CD4-positive, CD25-positive, alpha-beta regulatory T cell (primary cell): ENCODE results near the gene LAMB2. TPM values are rescaled to one million over a fixed set of nuclear protein-coding genes. Genes with fewer than 3 reads are reported as not detected.

Experiments used
- ATAC-seq, 2 donors: fragments of 150-1000 bp; cut with Tn5 transposase; one replicate each; pipeline ENCODE4 v1.10.0; 2021; ENCODE audit warnings: low read depth in 2 of 2, moderate number of reproducible peaks in 2 of 2, moderate library complexity in 1 of 2
- DNase-seq, 3 donors: peaks; one replicate each; pipeline versions ENCODE4 v3.0.0 to v3.0.0-alpha.2; 2012 to 2022; ENCODE audit warnings: mixed read lengths in 1 of 3
- H3K27ac ChIP-seq: one replicate; pipeline ENCODE4 v1.7.0; 2013; ENCODE audit warnings: mild to moderate bottlenecking, low read length; ENCODE audit not compliant: insufficient read depth, poor library complexity, severe bottlenecking
- H3K27me3 ChIP-seq: one replicate; pipeline ENCODE4 v1.7.0; 2013; ENCODE audit warnings: low read length; ENCODE audit not compliant: control insufficient read depth, insufficient read depth
- H3K36me3 ChIP-seq: one replicate; pipeline ENCODE4 v1.7.0; 2013; ENCODE audit warnings: mild to moderate bottlenecking, low read length, moderate library complexity; ENCODE audit not compliant: control insufficient read depth, insufficient read depth
- H3K4me1 ChIP-seq: 2 replicates; pipeline ENCODE4 v1.7.0; 2013; ENCODE audit warnings: mild to moderate bottlenecking, low read length; ENCODE audit not compliant: insufficient read depth, control insufficient read depth, poor library complexity, severe bottlenecking
- H3K4me3 ChIP-seq: one replicate; pipeline ENCODE4 v1.7.0; 2013; ENCODE audit warnings: low read depth, mild to moderate bottlenecking, low read length, moderate library complexity
- H3K9me3 ChIP-seq, 2 experiments: 1 replicate in 1 of 2; 2 replicates in 1 of 2; pipeline ENCODE4 v1.7.0; 2013; ENCODE audit warnings: low read length in 2 of 2, mild to moderate bottlenecking in 1 of 2, moderate library complexity in 1 of 2; ENCODE audit not compliant: control insufficient read depth in 2 of 2
- H3K27ac Mint-ChIP-seq, 3 donors: one replicate each; pipeline ENCODE4 v1.8.0; 2020 to 2022; ENCODE audit warnings: mild to moderate bottlenecking in 3 of 3, mixed read lengths in 3 of 3, moderate library complexity in 2 of 3
- H3K27me3 Mint-ChIP-seq: one replicate; pipeline ENCODE4 v1.8.0; 2022; ENCODE audit warnings: mild to moderate bottlenecking, mixed read lengths
- H3K36me3 Mint-ChIP-seq: one replicate; pipeline ENCODE4 v1.8.0; 2020; ENCODE audit warnings: mixed read lengths
- H3K4me1 Mint-ChIP-seq, 4 donors: one replicate each; pipeline ENCODE4 v1.8.0; 2020 to 2022; ENCODE audit warnings: mixed read lengths in 4 of 4, mild to moderate bottlenecking in 1 of 4
- H3K4me3 Mint-ChIP-seq, 4 donors: one replicate each; pipeline ENCODE4 v1.8.0; 2020 to 2022; ENCODE audit warnings: mild to moderate bottlenecking in 4 of 4, mixed read lengths in 4 of 4, moderate library complexity in 3 of 4
- H3K9me3 Mint-ChIP-seq, 7 donors: one replicate each; pipeline ENCODE4 v1.8.0; 2020 to 2022; ENCODE audit warnings: mixed read lengths in 7 of 7, mild to moderate bottlenecking in 3 of 7, moderate library complexity in 2 of 7
- polyA plus RNA-seq, 4 donors: library from polyadenylated mRNA; unstranded; fragments of 300-500 nt; fragmentation: Illumina TruSeq; gene quantifications; one replicate each; pipeline ENCODE4 v1.2.3, GENCODE V29; 2021
- total RNA-seq: library from RNA; stranded (reverse); gene quantifications from one replicate; pipeline ENCODE4 v1.2.3, GENCODE V29; 2022

Gene LAMB2
- total and polyA plus RNA-seq, 5 donors from 2014 or later: 0.57 to 1.4 TPM; not detected in 3

GRCh38 chr3:49173116-49173791, 40.4 kb upstream of the LAMB2 start:
- Mint-ChIP-seq H3K27me3 (peaks cover 25% of the 10 kb centered on the region), H3K27ac (no peak overlapping the region), H3K4me3 (no peak overlapping the region), H3K4me1 (peaks cover 0 to 11% (median 7%) of the 10 kb centered on the region in 4 donors), H3K36me3 (no peaks in the 10 kb centered on the region), H3K9me3 (peaks cover 0 to 2% (median 0%) of the 10 kb centered on the region in 7 donors)
- Histone ChIP-seq H3K4me1 (peaks cover 15% of the 10 kb centered on the region), H3K36me3 (no peaks in the 10 kb centered on the region), H3K4me3 (no peak overlapping the region), H3K9me3 (no peaks in the 10 kb centered on the region), H3K27ac (no peak overlapping the region), H3K27me3 (no peaks in the 10 kb centered on the region)
- DNase-seq: no peak
- ATAC-seq: no peak

- DNase-seq: no peak
- Mint-ChIP-seq H3K4me1 (peaks cover 0 to 11% (median 7%) of the 10 kb centered on the region in 4 donors), H3K4me3 (peak overlapping the region in 3 of 4 donors; percentile 53 to 58 (median 58)), H3K27ac (no peak overlapping the region), H3K36me3 (no peaks in the 10 kb centered on the region), H3K27me3 (peaks cover 21% of the 10 kb centered on the region), H3K9me3 (peaks cover 0 to 2% (median 0%) of the 10 kb centered on the region in 7 donors)
- Histone ChIP-seq H3K9me3 (no peaks in the 10 kb centered on the region), H3K4me3 (no peak overlapping the region), H3K36me3 (no peaks in the 10 kb centered on the region), H3K4me1 (peaks cover 15% of the 10 kb centered on the region), H3K27me3 (no peaks in the 10 kb centered on the region), H3K27ac (no peak overlapping the region)
- ATAC-seq: no peak
These were observed 39.7 kb upstream of the LAMB2 start for GRCh38 chr3:49172551-49173041.

DNA sequence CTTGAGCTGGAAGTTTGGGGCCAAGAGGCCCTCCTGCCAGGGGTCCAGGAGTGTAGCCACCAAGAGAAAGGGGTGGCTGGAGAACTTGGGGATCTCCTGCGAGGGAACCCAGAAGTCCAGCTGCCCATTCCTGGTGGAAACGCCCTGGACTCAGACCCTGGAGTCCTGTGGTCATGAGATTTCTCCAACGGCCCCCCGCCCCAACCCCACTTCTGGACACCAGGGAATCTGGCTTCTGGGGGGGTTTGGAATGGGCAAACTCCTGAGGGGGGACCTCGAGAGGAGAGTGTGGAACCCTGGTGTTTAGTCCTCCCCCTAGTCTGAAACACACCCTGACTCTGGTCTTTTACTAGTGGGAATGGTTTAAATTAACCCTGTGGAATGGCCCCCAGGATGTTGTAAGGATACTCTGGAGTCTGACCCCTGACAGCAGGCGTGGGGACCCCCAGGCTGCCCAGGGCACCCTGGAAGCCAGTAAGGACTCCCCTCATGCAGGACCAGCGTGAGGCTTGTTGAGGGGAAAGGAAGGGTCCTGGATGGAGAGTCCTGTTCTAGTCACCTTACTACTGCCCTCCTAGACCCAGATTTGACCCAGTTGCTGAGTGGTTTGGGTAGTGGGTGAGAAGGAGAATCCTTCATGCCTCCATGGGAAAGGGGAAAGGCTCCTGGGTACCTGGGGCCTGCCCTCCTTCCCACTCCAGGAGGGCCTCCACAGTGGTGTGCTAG, 39.1 kb upstream of the LAMB2 start:
- no peak overlapping the region for H3K27ac ChIP-seq
- Mint-ChIP-seq H3K4me3 (peak overlapping the region in 3 of 4 donors; percentile 41 to 69 (median 58)), H3K36me3 (no peaks in the 10 kb centered on the region), H3K27me3 (peaks cover 21% of the 10 kb centered on the region), H3K27ac (no peak overlapping the region), H3K9me3 (peaks cover 0 to 2% (median 0%) of the 10 kb centered on the region in 7 donors), H3K4me1 (peaks cover 0 to 11% (median 7%) of the 10 kb centered on the region in 4 donors)
- peaks cover 15% of the 10 kb centered on the region for H3K4me1 ChIP-seq
- H3K9me3 ChIP-seq: no peaks in the 10 kb centered on the region
- no peaks in the 10 kb centered on the region for H3K36me3 ChIP-seq
- DNase-seq (no peak), ATAC-seq (no peak)
- no peaks in the 10 kb centered on the region for H3K27me3 ChIP-seq
- no peak overlapping the region for H3K4me3 ChIP-seq

DNA sequence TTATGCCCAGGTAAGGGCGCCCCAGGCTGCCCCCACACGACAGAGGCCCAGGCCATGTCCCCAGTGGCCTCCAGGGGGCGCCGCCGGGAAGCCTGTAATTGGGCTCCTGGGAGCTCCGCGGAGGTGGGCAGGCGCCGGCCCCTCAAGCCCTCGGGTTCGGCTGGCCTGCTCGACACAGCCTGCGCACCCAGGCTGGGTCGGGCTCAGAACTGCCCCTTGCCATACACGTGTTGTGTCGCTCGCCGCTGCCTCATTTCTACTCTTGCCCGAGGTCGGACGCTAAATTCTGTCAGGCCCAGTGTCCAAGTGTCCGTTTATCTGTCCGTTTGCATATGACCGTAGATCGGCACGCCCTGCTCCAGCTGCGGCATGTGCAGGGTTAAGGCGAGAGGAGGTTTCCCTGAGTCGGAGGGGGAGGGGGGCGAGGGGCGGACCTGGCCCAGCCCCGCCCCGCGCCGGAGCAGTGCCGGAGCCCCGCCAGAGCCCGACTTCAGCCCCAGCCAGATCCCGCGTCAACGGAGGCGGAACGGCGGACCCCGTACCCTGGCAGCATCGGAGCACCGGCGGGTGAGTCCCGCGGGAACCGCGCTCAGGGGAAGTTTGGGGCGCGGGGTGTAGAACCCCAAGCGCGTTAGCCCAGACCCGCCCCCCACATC, 38.4 kb upstream of the LAMB2 start, which contains the start of gene KLHDC8B:
KLHDC8B (plus strand) TSS at position 480 of the 656 bp plus-strand sequence. CDS start 1,172 bp downstream, outside the sequence.
- H3K27ac ChIP-seq: no peak within 1 kb of the TSS

GRCh38 chr3:49170744-49171118, 37.9 kb upstream of the LAMB2 start:
- no peaks in the 10 kb centered on the region for H3K27me3 ChIP-seq
- peak overlapping the region in 2 of 3 donors; percentile 60 to 69 for H3K27ac Mint-ChIP-seq
- ATAC-seq: no peak
- H3K4me3 ChIP-seq: no peak overlapping the region
- peaks cover 24% of the 10 kb centered on the region for H3K4me1 ChIP-seq
- peak overlapping the region; percentile 79 to 88 (median 82) for H3K4me3 Mint-ChIP-seq
- no peak for DNase-seq
- H3K9me3 Mint-ChIP-seq: peaks cover 0 to 2% (median 0%) of the 10 kb centered on the region in 7 donors
- peaks cover 0 to 4% of the 10 kb centered on the region in 2 experiments for H3K9me3 ChIP-seq
- H3K4me1 Mint-ChIP-seq: peaks cover 0 to 20% (median 7%) of the 10 kb centered on the region in 4 donors
- H3K36me3 Mint-ChIP-seq: no peaks in the 10 kb centered on the region
- no peaks in the 10 kb centered on the region for H3K36me3 ChIP-seq
- H3K27me3 Mint-ChIP-seq: peaks cover 21% of the 10 kb centered on the region
- no peak overlapping the region for H3K27ac ChIP-seq

More for the DNA sequence above, 38.4 kb upstream of the LAMB2 start, which contains the start of gene KLHDC8B:
- Histone ChIP-seq H3K4me3 (peak within 1 kb of the TSS; percentile 41), H3K36me3 (no peaks in the 10 kb centered on the region), H3K4me1 (peaks cover 21% of the 10 kb centered on the region), H3K9me3 (peaks cover 0 to 4% of the 10 kb centered on the region in 2 experiments), H3K27me3 (no peaks in the 10 kb centered on the region)
- DNase-seq (peak; percentile 63 to 74 (median 72)), ATAC-seq (peak; percentile 67 to 70)
- peaks cover 21% of the 10 kb centered on the region for H3K27me3 Mint-ChIP-seq
- peaks cover 0 to 18% (median 7%) of the 10 kb centered on the region in 4 donors for H3K4me1 Mint-ChIP-seq
- peak within 1 kb of the TSS; percentile 79 to 88 (median 82) for H3K4me3 Mint-ChIP-seq
- peaks cover 0 to 2% (median 0%) of the 10 kb centered on the region in 7 donors for H3K9me3 Mint-ChIP-seq
- H3K27ac Mint-ChIP-seq: peak within 1 kb of the TSS in 2 of 3 donors; percentile 60 to 69
- H3K36me3 Mint-ChIP-seq: no peaks in the 10 kb centered on the region

- H3K27me3 Mint-ChIP-seq: peaks cover 19% of the 10 kb centered on the region
- DNase-seq (no peak), ATAC-seq (no peak)
- H3K36me3 ChIP-seq: peaks cover 14% of the 10 kb centered on the region
- H3K4me3 ChIP-seq: peak overlapping the region; percentile 67
- peak overlapping the region; percentile 85 to 92 (median 90) for H3K4me3 Mint-ChIP-seq
- peaks cover 0 to 5% (median 0%) of the 10 kb centered on the region in 7 donors for H3K9me3 Mint-ChIP-seq
- H3K4me1 Mint-ChIP-seq: peaks cover 7 to 37% (median 24%) of the 10 kb centered on the region in 4 donors
- peaks cover 0 to 4% of the 10 kb centered on the region in 2 experiments for H3K9me3 ChIP-seq
- H3K27ac Mint-ChIP-seq: peak overlapping the region in 1 of 3 donors; percentile 92
- H3K27me3 ChIP-seq: no peaks in the 10 kb centered on the region
- H3K4me1 ChIP-seq: peaks cover 39% of the 10 kb centered on the region
- peaks cover 11% of the 10 kb centered on the region for H3K36me3 Mint-ChIP-seq
- peak overlapping the region; percentile 59 for H3K27ac ChIP-seq
These were observed 34.1 kb upstream of the LAMB2 start for GRCh38 chr3:49166752-49167556.
